HepG2 (cell line): ENCODE results near the gene PLIN1. TPM values are rescaled to one million over a fixed set of nuclear protein-coding genes. Genes with fewer than 3 reads are reported as not detected.

Source experiments
- ATAC-seq: fragments of 200-7000 bp; cut with Tn5 transposase; 3 replicates; pipeline ENCODE4 v1.9.1; 2020; ENCODE audit warnings: mild to moderate bottlenecking, moderate library complexity
- BruUV-seq: library from RNA; stranded (reverse); fragments of 400-500 nt; replicated peaks from 2 replicates; lab custom pipeline; 2021; lab: Mats Ljungman, UMichigan
- CTCF ChIA-PET: fragments of 300-600 bp; formaldehyde crosslinking; extraction: SDS; loops from one replicate; lab custom pipeline; 2021; ENCODE audit warnings: low total read pairs, inconsistent platforms, low intra/inter-chr PET ratio; lab: Yijun Ruan, JAX
- POLR2A ChIA-PET: fragments of 350-600 bp; sonication (Branson Sonifier 250); formaldehyde crosslinking; loops from one replicate; lab custom pipeline; 2020; ENCODE audit warnings: antibody characterized with exemption, inconsistent platforms; lab: Yijun Ruan, JAX
- DNase-seq: peaks from one replicate; pipeline ENCODE4 v3.0.0-alpha.2; 2015; ENCODE audit warnings: low spot score
- FAIRE-seq: peaks from 3 replicates; lab custom pipeline; 2011; peaks lifted over from hg19 to GRCh38; lab: Jason Lieb, UNC
- H2AFZ ChIP-seq: one replicate; pipeline ENCODE4 v1.6.1; 2011; ENCODE audit warnings: low read length, inconsistent platforms
- H3K27ac ChIP-seq: fragments of 300-600 bp; 3 replicates; pipeline ENCODE4 v1.8.0; 2011; ENCODE audit warnings: mixed run types, mild to moderate bottlenecking, mixed read lengths, low read length, inconsistent platforms; ENCODE audit not compliant: insufficient read depth; ENCODE audit errors: extremely low read length
- H3K27me3 ChIP-seq, 2 experiments: fragments of 200-600 bp in 1 of 2; 2 replicates in 1 of 2; 3 replicates in 1 of 2; pipeline versions ENCODE4 v1.6.0 to v1.8.0; 2011; ENCODE audit warnings: low read length in 2 of 2, mild to moderate bottlenecking in 2 of 2, moderate library complexity in 2 of 2, inconsistent platforms in 1 of 2; ENCODE audit not compliant: insufficient read depth in 2 of 2, control insufficient read depth in 1 of 2
- H3K36me3 ChIP-seq, 2 experiments: fragments of 200-600 bp in 1 of 2; replicated peaks in 1 of 2; 2 replicates in 1 of 2; 3 replicates in 1 of 2; pipeline versions ENCODE4 v1.5.1 to v1.8.0; 2011; ENCODE audit warnings: low read length in 2 of 2, inconsistent platforms in 1 of 2; ENCODE audit not compliant: insufficient read depth in 2 of 2, control insufficient read depth in 1 of 2
- H3K4me1 ChIP-seq: 2 replicates; pipeline ENCODE4 v1.5.1; 2012; ENCODE audit warnings: low read length, inconsistent platforms; ENCODE audit not compliant: insufficient read depth
- H3K4me2 ChIP-seq: 2 replicates; pipeline ENCODE4 v1.6.0; 2011; ENCODE audit warnings: low read depth, low read length, inconsistent platforms
- H3K4me3 ChIP-seq, 3 experiments: fragments of 200-600 bp in 1 of 3; sonication (generic), shearing (Covaris generic) in 1 of 3; replicated peaks in 1 of 3; 2 replicates each; pipeline ENCODE4 v1.5.1; 2011 to 2016; ENCODE audit warnings: low read length in 3 of 3, inconsistent platforms in 2 of 3, low read depth in 2 of 3, mild to moderate bottlenecking in 2 of 3, control low read depth in 1 of 3, mixed read lengths in 1 of 3; ENCODE audit not compliant: insufficient read depth in 1 of 3
- H3K79me2 ChIP-seq: one replicate; pipeline ENCODE4 v1.6.1; 2011; ENCODE audit warnings: low read length, inconsistent platforms; ENCODE audit not compliant: insufficient read depth
- H3K9ac ChIP-seq: 2 replicates; pipeline ENCODE4 v1.6.0; 2011; ENCODE audit warnings: mild to moderate bottlenecking, low read depth, low read length, inconsistent platforms; ENCODE audit not compliant: insufficient read depth
- H3K9me3 ChIP-seq: 2 replicates; pipeline ENCODE4 v1.5.1; 2012; ENCODE audit warnings: mild to moderate bottlenecking, low read length
- H4K20me1 ChIP-seq: 2 replicates; pipeline ENCODE4 v1.6.0; 2011; ENCODE audit warnings: inconsistent platforms, mild to moderate bottlenecking, low read length, moderate library complexity; ENCODE audit not compliant: insufficient read depth
- ARNTL ChIP-seq: sonication (generic); formaldehyde crosslinking; IDR thresholded peaks from 2 replicates; pipeline ENCODE4 v1.4.0; 2020; ENCODE audit warnings: mild to moderate bottlenecking, missing genetic modification reagents
- JDP2 ChIP-seq: sonication (generic); formaldehyde crosslinking; IDR thresholded peaks from 2 replicates; pipeline ENCODE4 v1.8.1; 2022; ENCODE audit warnings: missing genetic modification reagents, borderline replicate concordance
- NONO ChIP-seq, 2 experiments: fragments of 450-650 bp in 1 of 2; sonication (generic) in 1 of 2; formaldehyde crosslinking in 1 of 2; IDR thresholded peaks in 1 of 2; conservative IDR thresholded peaks in 1 of 2; 2 replicates each; pipeline versions ENCODE4 v1.6.1 to v1.8.0; 2017 to 2022; ENCODE audit warnings: mild to moderate bottlenecking in 1 of 2, missing genetic modification reagents in 1 of 2, moderate library complexity in 1 of 2
- RARG ChIP-seq: sonication (generic); formaldehyde crosslinking; IDR thresholded peaks from 2 replicates; pipeline ENCODE4 v1.4.0; 2020; ENCODE audit warnings: low read depth, mild to moderate bottlenecking, missing genetic modification reagents
- RORA ChIP-seq: sonication (generic); formaldehyde crosslinking; IDR thresholded peaks from 2 replicates; pipeline ENCODE4 v1.5.0; 2020; ENCODE audit warnings: mild to moderate bottlenecking, missing genetic modification reagents, moderate library complexity
- SNAPC4 ChIP-seq: sonication (generic); formaldehyde crosslinking; IDR thresholded peaks from 2 replicates; pipeline ENCODE4 v1.4.0; 2020; ENCODE audit warnings: mild to moderate bottlenecking, missing genetic modification reagents
- TGIF2 ChIP-seq: IDR thresholded peaks from 2 replicates; pipeline ENCODE4 v1.6.1; 2016; ENCODE audit warnings: control low read depth, missing compliant biosample characterization
- ZFP36L1 ChIP-seq: sonication (generic); formaldehyde crosslinking; IDR thresholded peaks from 2 replicates; pipeline ENCODE4 v1.8.0; 2022; ENCODE audit warnings: mild to moderate bottlenecking, missing genetic modification reagents, moderate library complexity
- ZFP36L2 ChIP-seq: sonication (generic); formaldehyde crosslinking; IDR thresholded peaks from 2 replicates; pipeline ENCODE4 v1.4.0; 2020; ENCODE audit warnings: missing genetic modification reagents
- ZNF275 ChIP-seq: sonication (generic); formaldehyde crosslinking; IDR thresholded peaks from 2 replicates; pipeline ENCODE4 v1.8.0; 2022; ENCODE audit warnings: missing genetic modification reagents, mild to moderate bottlenecking, inconsistent platforms, borderline replicate concordance
- ZNF441 ChIP-seq: sonication (generic); formaldehyde crosslinking; IDR thresholded peaks from 2 replicates; pipeline ENCODE4 v1.7.0; 2021; ENCODE audit warnings: missing genetic modification reagents, borderline replicate concordance
- ZNF737 ChIP-seq: sonication (generic); formaldehyde crosslinking; IDR thresholded peaks from 2 replicates; pipeline ENCODE4 v1.5.0; 2020; ENCODE audit warnings: missing genetic modification reagents, mild to moderate bottlenecking, borderline replicate concordance
- ZNF816 ChIP-seq: sonication (generic); formaldehyde crosslinking; IDR thresholded peaks from 2 replicates; pipeline ENCODE4 v1.8.0; 2022; ENCODE audit warnings: missing genetic modification reagents, mild to moderate bottlenecking, borderline replicate concordance
- ZXDC ChIP-seq: sonication (generic); formaldehyde crosslinking; IDR thresholded peaks from 2 replicates; pipeline ENCODE4 v1.5.0; 2020; ENCODE audit warnings: mild to moderate bottlenecking, missing genetic modification reagents
- WGBS: methylation state at CpG from one replicate; pipeline ENCODE4 v1.1.6; 2017; ENCODE audit warnings: low lambda C conversion rate; 5-methylcytosine and 5-hydroxymethylcytosine counted together
- in situ Hi-C: cut with HindIII; loops from 2 replicates; pipeline ENCODE4 v1.10.0; 2017; ENCODE audit warnings: low pct_unique_long_range_greater_than_20kb; ENCODE audit not compliant: extremely low pct_ligation_motif_present
- intact Hi-C: fragments of 100-400 bp; cut with micrococcal nuclease; formaldehyde crosslinking; loops from one replicate; pipeline ENCODE4 v1.10.0; 2022; ENCODE audit not compliant: unreplicated experiment
- polyA plus RNA-seq, 8 experiments: library from polyadenylated mRNA; depleted of rRNA in 3 of 8; stranded (reverse) in 7 of 8; unstranded in 1 of 8; fragments of >200 nt; fragmentation: Illumina TruSeq in 4 of 8; extraction: Trizol in 4 of 8; gene quantifications; 2 replicates each; pipeline versions ENCODE4 v1.2.1 to v1.2.3, GENCODE V29; 2011 to 2016; ENCODE audit warnings: low read depth in 4 of 8, missing spikeins in 1 of 8, mixed read lengths in 1 of 8; ENCODE audit not compliant: insufficient read depth in 1 of 8
- total RNA-seq, 5 experiments: library from RNA; depleted of rRNA; stranded (reverse); fragments of >200 nt; fragmentation: Illumina TruSeq; extraction: Trizol; gene quantifications; 2 replicates each; pipeline ENCODE4 v1.2.3, GENCODE V29; 2016; ENCODE audit warnings: low read depth in 1 of 5

Gene PLIN1
- total and polyA plus RNA-seq, 2 of the 13 experiments (the other 11 are each of a cell fraction or from before 2014, with no cell fraction given): 0.74 to 1.2 TPM

- CTCF ChIA-PET: no interaction called here
- FAIRE-seq (no peak), DNase-seq (no peak)
These were observed 9.8 kb downstream of the PLIN1 start for GRCh38 chr15:89669309-89669865.

More at GRCh38 chr15:89669309-89669865, 9.8 kb downstream of the PLIN1 start:
- ATAC-seq: no peak
- Histone ChIP-seq H3K79me2 (no peaks in the 10 kb centered on the region), H2AFZ (no peak overlapping the region), H3K9ac (no peak overlapping the region), H3K27me3 (no peaks in the 10 kb centered on the region), H4K20me1 (no peaks in the 10 kb centered on the region), H3K9me3 (no peaks in the 10 kb centered on the region), H3K27ac (no peak overlapping the region), H3K36me3 (no peaks in the 10 kb centered on the region), H3K4me1 (peaks cover 30% of the 10 kb centered on the region), H3K4me3 (no peak overlapping the region), H3K4me2 (no peak overlapping the region)
- no TSS peak for BruUV-seq
- TF ChIP-seq ZNF816 (CRISPR knock-in tag) (no peak), ZFP36L1 (CRISPR knock-in tag) (no peak), ZXDC (CRISPR knock-in tag) (no peak), RARG (CRISPR knock-in tag) (no peak), SNAPC4 (CRISPR knock-in tag) (no peak), TGIF2 (no peak), ZNF441 (CRISPR knock-in tag) (no peak), ZFP36L2 (no peak), NONO (IDR thresholded peaks at IDR 0.05) (no peak), NONO (CRISPR knock-in tag; conservative IDR thresholded peaks at IDR 0.05) (no peak), ZNF275 (no peak), ZNF737 (CRISPR knock-in tag) (no peak), RORA (CRISPR knock-in tag) (no peak), JDP2 (CRISPR knock-in tag) (no peak), ARNTL (CRISPR knock-in tag) (no peak)
- POLR2A ChIA-PET: no interaction called here
- in situ Hi-C loops: no loop called here
- intact Hi-C loops: no loop called here
- WGBS: 64% methylated on average over 8 of the region's 9 CpGs
